GM12865 (cell line): ENCODE results near the gene ZNF485.

Experiments
- DNase-seq: peaks from one replicate; pipeline ENCODE4 v3.0.0; 2010; ENCODE audit warnings: low read depth
- H3K4me3 ChIP-seq: 2 replicates; pipeline ENCODE4 v1.5.1; 2011; ENCODE audit warnings: mild to moderate bottlenecking, low read depth, low read length, control low read depth
- CTCF ChIP-seq: IDR thresholded peaks from 2 replicates; pipeline ENCODE4 v1.5.1; 2011; ENCODE audit warnings: low read length, control low read depth, low read depth, inconsistent platforms; ENCODE audit not compliant: insufficient read depth; ENCODE audit errors: missing control alignments

Gene ZNF485

GRCh38 chr10:43606323-43607198, at the start of gene ZNF485:
ZNF485 (plus strand) TSS chr10:43606438; CDS start chr10:43607051, 613 bp downstream.
- peak within 1 kb of the TSS; percentile 67 for H3K4me3 ChIP-seq
- DNase-seq, result peak; percentile 82
- TF ChIP-seq CTCF, result no peak

GRCh38 chr10:43557214-43557613, 49.0 kb upstream of the ZNF485 start:
- no peak for DNase-seq
- H3K4me3 ChIP-seq, result no peak overlapping the region
- TF ChIP-seq CTCF, result no peak

- H3K4me3 ChIP-seq, result no peak overlapping the region
- TF ChIP-seq CTCF, result no peak
- DNase-seq, result no peak
Measured at GRCh38 chr10:43569681-43570080, 36.6 kb upstream of the ZNF485 start.

GRCh38 chr10:43570971-43571370, 35.3 kb upstream of the ZNF485 start:
- H3K4me3 ChIP-seq, result no peak overlapping the region
- DNase-seq, result no peak
- no peak for TF ChIP-seq CTCF

GRCh38 chr10:43573250-43574000, 32.8 kb upstream of the ZNF485 start:
- H3K4me3 ChIP-seq, result no peak overlapping the region; the same call in 1 of the 2 replicates
- TF ChIP-seq CTCF, result no peak
- DNase-seq, result no peak

- peak within 1 kb of the TSS; percentile 58 for H3K4me3 ChIP-seq
- peak; percentile 90 for DNase-seq
- TF ChIP-seq CTCF, result no peak
Measured at GRCh38 chr10:43574001-43574892, 32.0 kb upstream of the ZNF485 start, which contains the start of gene ZNF239. ZNF239 (minus strand) TSS chr10:43574616; CDS start chr10:43558079, 16,537 bp downstream.
